NB4 (cell line): ENCODE results near the gene IQCH.

ENCODE experiments used
- CTCF ChIP-seq: IDR thresholded peaks from one replicate; pipeline ENCODE4 v1.5.1; 2012; ENCODE audit warnings: low read depth, low read length
- MAX ChIP-seq: IDR thresholded peaks from 2 replicates; pipeline ENCODE4 v1.6.1; 2011; ENCODE audit warnings: low read depth, low read length
- MYC ChIP-seq: IDR thresholded peaks from 2 replicates; pipeline ENCODE4 v1.6.1; 2011; ENCODE audit warnings: low read depth, low read length
- POLR2A ChIP-seq: IDR thresholded peaks from 2 replicates; pipeline ENCODE4 v1.6.1; 2011; ENCODE audit warnings: mild to moderate bottlenecking; ENCODE audit not compliant: insufficient read length; ENCODE audit errors: extremely low read depth

GRCh38 chr15:67248011-67248505 is 6.5 kb upstream of the IQCH start:
- TF ChIP-seq CTCF, result no peak
- no peak for TF ChIP-seq POLR2A
- no peak for TF ChIP-seq MAX
- TF ChIP-seq MYC, result no peak
